Measurements from ENCODE around the gene LRRN3. TPM values are rescaled to one million over a fixed set of nuclear protein-coding genes. Genes with fewer than 3 reads are reported as not detected.

LRRN3 gene
- total RNA-seq, 1 experiment from 2014 or later, result 0.69 TPM

DNA sequence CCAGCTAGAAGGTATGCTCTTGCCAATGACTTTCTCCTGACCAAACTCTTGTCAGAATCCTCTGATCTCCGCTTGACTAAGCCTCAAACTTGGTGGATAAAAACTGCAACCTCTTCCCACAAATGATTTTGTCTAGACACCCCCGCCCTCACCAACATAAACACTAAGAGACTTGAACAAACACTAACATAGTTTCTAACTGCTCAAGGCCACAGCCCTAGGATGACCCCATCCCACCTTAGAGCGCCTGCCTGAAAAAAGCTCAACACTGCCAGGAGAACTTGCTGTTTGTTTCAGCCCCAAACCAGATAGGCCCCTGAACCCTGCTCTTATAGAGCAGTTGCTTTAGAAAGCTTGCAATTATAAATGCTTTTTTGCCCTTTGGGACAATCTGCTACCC, 71.8 kb downstream of the LRRN3 start:
- DNase-seq (ENCODE audit: low read depth), result no peak

DNA sequence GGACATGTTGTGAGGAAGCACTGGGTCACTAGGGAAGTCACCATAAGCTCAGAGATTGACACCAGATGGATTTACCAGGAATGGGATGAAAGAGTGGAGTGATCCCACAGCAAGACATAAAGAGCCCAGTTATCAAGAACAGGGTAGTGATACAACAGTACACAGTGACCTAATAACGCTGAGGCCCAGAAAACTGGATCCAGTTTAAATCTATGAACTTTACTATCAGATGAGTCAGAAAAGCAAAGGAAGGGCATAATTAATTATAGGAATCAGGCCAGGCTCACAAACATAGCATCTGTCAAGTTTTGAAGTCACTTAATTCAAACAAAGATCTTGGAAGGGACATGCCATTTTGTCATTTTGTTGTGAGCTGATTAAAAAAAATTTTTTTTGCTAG, 73.5 kb downstream of the LRRN3 start:
- DNase-seq (ENCODE audit: low read depth), result no peak

DNA sequence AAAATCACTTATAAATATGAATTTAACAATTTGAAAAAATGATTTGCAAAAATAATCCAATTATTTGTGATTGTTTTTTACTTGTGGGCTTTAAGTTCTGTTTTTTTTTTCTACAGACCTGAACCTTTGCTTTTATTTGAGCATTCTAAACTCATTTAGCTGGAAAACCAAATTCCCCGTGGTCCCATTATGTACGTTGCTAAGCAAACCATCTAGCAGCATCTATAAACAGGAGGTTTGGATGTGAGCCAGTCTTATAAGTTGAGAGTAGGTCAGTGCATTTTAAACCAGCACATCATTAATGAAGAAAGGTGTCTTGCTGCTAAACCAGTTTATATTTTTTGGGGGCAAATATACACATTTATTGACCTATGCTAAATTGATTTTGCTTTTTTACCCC, 77.3 kb downstream of the LRRN3 start:
- peak; percentile 83 for DNase-seq (ENCODE audit: low read depth)

DNA sequence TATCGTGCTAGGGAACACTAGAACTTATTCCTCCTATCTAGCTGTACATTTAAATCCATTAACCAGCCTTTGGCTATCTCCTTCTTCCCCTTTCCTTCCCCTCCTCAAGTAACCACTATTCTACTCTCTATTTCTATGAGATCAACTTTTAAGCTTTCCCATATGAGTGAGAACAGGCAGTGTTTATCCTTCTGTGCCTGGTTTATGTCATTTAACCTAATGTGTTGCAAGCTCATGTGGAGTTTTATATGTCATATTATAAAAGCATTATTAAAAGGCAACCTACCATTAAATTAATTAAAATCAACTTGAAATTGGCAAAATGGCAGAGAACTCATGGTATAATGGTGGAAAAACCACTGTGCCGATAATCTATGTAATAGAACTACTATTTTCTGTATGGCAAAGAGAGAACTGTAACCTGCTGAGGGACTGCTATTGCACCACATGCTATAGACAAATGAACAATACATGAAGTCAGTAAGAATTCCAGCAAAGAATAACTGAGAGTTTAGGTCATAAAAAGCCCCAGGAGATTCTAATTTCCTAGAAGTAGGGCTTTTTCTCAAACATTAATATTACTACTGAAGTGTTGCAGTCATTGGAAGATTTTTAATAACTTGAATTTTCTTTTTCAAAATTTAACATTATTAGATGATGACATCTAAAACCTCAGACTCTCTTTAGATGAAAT, 81.8 kb downstream of the LRRN3 start:
- DNase-seq (ENCODE audit: low read depth), result no peak

DNA sequence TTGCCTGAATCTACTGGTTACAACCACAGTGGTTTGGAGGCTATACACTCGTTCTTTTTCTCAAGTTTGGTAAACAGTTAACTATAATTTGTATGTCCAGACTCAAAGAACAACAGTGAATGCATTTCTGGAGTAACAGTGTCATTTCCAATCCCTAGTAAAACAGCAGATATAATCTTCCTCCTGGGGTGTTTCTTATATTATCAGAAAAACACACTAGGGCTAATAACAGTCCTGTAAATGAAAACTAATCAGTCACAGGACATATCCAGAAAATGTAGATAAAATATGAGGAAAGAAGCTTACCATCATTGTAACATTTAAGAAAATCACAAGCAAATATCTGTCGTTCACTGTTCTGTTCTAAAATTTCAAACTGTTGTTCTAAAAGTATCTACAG, 82.6 kb downstream of the LRRN3 start:
- DNase-seq (ENCODE audit: low read depth), result no peak

DNA sequence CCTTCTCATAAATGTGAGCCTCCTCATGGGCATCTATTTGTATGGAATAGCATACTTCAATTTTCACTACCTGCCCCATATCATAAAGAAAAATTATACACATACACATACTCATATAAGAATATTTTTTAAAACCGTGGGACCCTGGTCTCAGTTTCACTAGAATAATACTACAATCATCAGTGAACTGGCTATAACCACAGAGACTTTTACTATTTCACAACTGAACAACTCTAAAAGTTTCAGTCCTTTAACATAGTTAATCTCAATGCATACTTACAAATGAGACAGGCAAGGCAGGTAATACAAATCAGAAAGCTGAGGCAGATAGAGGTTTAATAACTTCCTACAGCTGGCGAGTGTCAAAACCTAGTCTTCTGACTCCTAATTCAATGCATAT, 83.1 kb downstream of the LRRN3 start:
- DNase-seq (ENCODE audit: low read depth), result no peak

DNA sequence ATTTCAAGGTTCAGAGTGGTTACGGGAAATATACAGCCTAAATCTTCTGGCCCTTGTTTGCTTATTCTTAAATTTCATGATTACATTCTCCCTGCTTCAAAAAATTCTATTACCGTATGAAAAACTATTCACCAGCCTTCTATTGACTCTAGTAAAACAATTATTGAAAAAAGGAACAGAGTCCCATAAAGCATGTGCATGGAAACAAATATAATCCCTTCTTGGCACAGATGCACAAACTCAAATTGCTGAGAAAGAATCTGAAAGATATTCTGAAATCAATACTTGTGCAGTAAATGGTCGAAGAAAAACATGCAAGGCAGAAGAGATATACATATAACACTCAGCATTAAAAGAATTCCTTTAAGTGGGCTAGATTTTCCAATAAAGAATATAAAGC, 83.6 kb downstream of the LRRN3 start:
- no peak for DNase-seq (ENCODE audit: low read depth)

All from LHCN-M2 (cell line).